CD4-positive, alpha-beta T cell treated with Interleukin-4 for 1 hour (primary cell): ENCODE data around the gene WBP4.

Source experiments
- DNase-seq, 2 donors: peaks; one replicate each; pipeline ENCODE4 v3.0.0-alpha.2; 2020 to 2022

Gene WBP4

GRCh38 chr13:41049480-41050440, 11.5 kb upstream of the WBP4 start:
- DNase-seq = no peak

DNA sequence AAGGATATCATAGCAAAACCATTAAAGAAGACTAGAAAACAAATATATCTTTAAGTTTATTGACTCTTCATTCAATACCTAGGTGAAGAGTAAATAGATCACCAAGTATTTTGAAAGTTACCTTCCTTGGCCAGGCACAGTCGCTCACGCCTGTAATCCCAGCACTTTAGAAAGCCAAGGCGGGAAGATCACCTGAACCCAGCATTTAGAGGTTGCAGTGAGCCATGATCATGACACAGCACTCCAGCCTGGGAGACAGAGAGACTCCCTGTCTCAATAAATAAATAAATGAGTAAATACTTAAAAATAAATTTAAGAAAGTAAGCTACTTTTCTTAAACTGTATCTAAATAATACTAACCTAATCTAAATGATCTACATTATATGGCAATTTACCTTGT, 8.9 kb upstream of the WBP4 start:
- DNase-seq = no peak

GRCh38 chr13:41053384-41053826, 7.9 kb upstream of the WBP4 start:
- DNase-seq = peak; percentile 21 to 74

DNA sequence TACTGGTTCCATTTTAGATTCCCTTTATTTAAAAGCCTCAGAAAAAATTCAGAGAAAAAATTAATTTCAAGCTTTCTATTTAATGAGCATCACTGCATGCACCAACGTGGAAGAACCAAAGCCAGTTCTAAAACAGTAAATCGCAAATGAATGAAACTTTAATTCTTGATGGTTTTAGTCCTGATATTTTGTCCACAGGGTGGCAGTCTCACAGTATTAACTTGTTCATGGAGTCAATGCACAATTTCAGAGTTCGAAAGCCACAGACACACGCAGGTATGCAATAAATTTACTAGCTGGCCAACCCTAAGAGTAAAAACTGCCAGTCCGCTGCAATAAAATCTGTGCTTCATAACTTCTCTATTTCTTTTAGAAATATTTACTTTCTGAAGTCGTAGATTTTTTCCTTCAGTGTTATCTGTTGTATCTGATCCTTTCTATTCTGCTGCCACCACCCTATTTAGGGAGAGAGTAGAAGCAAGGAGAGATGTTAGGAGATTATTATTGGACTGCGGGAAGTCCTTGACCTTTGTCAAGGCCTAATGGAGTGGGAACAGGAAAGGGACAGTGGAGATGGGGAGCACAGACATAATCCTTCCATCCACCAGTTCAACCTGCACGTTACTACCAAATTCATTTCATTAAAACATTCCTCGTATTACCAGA, 7.0 kb upstream of the WBP4 start:
- DNase-seq = peak; percentile 36 to 72

DNA sequence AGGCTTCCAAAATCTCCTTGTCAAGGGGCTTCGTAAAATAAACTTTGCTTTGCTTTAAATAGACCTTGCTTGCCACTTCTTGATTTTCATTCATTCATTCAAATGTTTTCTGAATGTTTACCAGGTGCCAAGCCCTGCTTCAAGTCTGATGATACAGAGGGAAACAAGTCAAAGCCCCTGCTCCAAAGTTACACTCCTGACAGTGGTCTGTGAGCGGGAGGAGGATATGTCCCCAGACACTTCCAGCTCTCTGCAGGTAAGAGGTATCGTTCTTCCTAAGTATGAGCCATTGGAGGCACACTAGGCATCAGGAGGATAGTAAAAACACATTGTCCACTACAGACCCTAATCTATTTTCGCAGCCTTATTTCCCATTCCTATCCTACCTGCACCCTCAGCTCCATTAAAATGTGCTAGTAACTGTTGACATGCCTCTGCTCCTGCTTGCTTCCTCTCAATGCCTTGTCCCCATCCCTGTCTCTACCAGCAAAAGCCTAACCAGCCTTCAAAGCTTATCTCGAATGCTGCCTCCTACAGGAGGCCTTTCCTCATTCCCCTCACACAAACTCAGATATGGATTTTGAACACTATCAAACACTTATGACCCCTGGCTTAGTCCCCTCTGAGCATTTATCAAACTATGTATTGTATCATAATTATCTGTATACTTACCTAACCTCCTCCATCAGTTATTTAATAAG, 6.2 kb upstream of the WBP4 start:
- DNase-seq = no peak

GRCh38 chr13:41056194-41056593, 5.1 kb upstream of the WBP4 start:
- DNase-seq = no peak

- no peak for DNase-seq
Measured at GRCh38 chr13:41056826-41057711, 4.2 kb upstream of the WBP4 start.

GRCh38 chr13:41058295-41059070, 2.8 kb upstream of the WBP4 start:
- DNase-seq = no peak

GRCh38 chr13:41059456-41060081, 1.7 kb upstream of the WBP4 start:
- peak in 1 of 2 donors; percentile 8 for DNase-seq

GRCh38 chr13:41060082-41060723, 1.1 kb upstream of the WBP4 start:
- DNase-seq = peak; percentile 73 to 80

DNA sequence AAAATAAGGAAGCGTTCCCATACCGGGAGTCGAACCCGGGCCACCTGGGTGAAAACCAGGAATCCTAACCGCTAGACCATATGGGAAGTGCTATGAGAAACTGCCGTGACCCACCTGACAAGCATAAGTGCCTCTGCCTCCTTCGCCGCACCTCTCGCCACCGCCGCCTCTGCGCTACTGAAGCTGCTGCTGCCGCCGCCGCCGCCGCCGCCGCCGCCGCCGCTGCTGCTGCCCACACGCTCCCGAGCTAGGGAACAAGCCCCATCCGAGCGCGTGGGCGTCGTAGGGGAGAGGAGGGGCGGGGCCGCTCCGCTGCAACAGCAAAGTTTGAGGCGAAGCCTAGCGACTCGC, 610 bp upstream of the WBP4 start:
- DNase-seq = peak; percentile 84 to 87

GRCh38 chr13:41061914-41062837, 867 bp downstream of the WBP4 start:
- DNase-seq = no peak

DNA sequence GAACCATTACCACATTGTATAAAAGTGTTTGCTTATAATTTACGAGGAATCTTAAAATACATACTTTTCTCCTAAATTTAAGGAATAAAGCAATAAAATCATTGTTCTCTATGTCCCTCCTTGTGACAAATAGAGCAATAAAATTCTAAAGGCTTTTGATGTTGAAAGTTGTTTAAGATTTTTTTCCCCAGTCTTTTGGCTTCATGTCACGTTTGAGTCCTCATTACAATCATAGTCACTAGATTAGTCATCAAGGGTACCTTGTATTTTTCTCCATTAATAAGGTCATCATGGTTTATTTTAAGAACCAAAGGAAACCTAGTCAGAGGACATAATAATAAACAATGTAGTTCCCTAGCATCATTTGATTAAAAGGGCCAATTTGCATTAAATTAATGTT, 3.2 kb downstream of the WBP4 start:
- no peak for DNase-seq

DNA sequence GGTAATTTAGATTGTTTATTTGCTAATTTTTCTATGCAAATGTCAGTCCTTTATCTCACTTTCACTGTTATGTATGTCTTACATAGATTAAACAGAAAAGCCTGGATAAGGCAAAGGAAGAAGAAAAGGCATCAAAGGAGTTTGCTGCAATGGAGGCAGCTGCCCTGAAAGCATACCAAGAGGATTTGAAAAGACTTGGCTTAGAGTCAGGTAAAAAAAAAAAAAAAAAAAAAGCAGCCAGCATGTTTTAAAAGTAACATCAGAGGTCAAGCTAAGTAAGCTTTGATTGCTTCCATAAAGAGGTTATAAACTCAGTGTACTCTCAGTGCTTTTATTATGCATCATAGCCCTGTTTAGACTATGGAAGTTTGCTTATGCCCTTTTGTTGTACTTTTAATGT, 3.8 kb downstream of the WBP4 start:
- no peak for DNase-seq

DNA sequence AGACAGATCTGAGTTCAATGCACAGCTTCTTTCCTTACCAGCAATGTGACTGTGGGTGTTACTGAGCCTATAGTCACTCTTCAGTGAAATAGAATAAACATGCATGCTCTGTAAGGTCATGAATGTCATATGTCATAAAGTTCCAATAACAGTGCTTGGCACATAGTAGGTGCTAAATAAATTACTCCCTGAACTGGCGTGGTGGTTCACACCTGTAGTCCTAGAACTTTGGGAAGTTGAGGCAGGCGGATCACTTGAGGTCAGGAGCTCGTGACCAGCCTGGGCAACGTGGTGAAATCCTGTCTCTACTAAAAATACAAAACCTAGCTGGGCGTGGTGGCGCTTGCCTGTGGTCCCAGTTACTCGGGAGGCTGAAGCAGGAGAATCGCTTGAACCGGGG, 13.2 kb downstream of the WBP4 start:
- no peak for DNase-seq

GRCh38 chr13:41075034-41075433, 13.7 kb downstream of the WBP4 start:
- DNase-seq = peak in 1 of 2 donors; percentile 58

DNA sequence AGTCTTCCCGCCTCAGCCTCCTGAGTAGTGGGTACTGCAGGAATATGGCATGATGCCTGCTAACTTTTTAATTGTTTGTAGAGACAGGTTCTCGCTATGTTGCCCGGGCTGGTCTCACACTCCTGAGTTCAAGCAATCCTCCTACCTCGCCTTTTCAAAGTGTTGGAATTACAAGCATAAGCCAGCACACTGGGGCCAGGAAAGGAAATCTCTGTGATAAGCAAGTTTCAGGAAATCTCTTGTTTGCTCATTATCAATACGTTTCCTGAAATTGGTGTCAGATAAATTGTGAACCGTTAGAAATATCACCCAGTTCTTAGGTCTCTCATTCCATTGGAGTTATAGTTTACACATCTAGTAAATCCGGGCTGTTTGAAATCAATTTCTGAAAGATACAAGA, 14.2 kb downstream of the WBP4 start:
- no peak for DNase-seq

DNA sequence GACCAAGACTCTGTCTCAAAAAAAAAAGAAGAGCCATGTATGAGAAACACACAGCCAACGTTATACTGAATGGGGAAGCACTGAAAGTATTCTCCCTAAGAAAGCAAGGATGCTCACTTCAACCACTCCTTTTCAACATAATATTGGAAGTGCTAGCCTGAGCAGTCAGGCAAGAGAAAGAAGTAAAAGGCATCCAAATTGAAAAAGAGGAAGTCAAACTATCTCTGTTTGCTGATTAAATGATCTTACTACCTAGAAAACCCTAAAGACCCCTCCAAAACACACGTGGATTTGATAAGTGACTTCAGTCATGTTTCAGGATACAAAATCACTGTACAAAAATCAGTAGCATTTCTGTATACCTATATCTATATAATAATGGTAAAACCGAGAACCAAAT, 16.2 kb downstream of the WBP4 start:
- DNase-seq = no peak

GRCh38 chr13:41079725-41080124, 18.4 kb downstream of the WBP4 start:
- DNase-seq = no peak
